ENCODE data around the gene MSL3.

MSL3 gene

GRCh38 chrX:11757719-11758399 lies at the start of gene MSL3:
MSL3 (plus strand) TSS chrX:11758237; CDS start chrX:11758264, 27 bp downstream.
- no peak for FAIRE-seq

- FAIRE-seq: no peak
Measured at GRCh38 chrX:11722304-11722703, 35.7 kb upstream of the MSL3 start.

- peak; percentile 54 for FAIRE-seq
Measured at GRCh38 chrX:11724122-11725017, 33.7 kb upstream of the MSL3 start.

- FAIRE-seq: no peak
Measured at GRCh38 chrX:11725631-11726442, 32.2 kb upstream of the MSL3 start.

GRCh38 chrX:11728556-11728955 lies 29.5 kb upstream of the MSL3 start:
- no peak for FAIRE-seq

GRCh38 chrX:11733614-11734013 lies 24.4 kb upstream of the MSL3 start:
- FAIRE-seq: no peak

- FAIRE-seq: no peak
Measured at GRCh38 chrX:11739776-11740175, 18.3 kb upstream of the MSL3 start.

GRCh38 chrX:11740794-11741193 lies 17.2 kb upstream of the MSL3 start:
- FAIRE-seq: no peak

- no peak for FAIRE-seq
Measured at GRCh38 chrX:11741574-11741973, 16.5 kb upstream of the MSL3 start.

- no peak for FAIRE-seq
Measured at GRCh38 chrX:11745881-11746280, 12.2 kb upstream of the MSL3 start.

GRCh38 chrX:11750046-11750445 lies 8.0 kb upstream of the MSL3 start:
- no peak for FAIRE-seq

GRCh38 chrX:11750694-11751093 lies 7.3 kb upstream of the MSL3 start:
- FAIRE-seq: no peak

- no peak for FAIRE-seq
Measured at GRCh38 chrX:11751261-11751660, 6.8 kb upstream of the MSL3 start.

- FAIRE-seq: no peak
Measured at GRCh38 chrX:11753668-11754067, 4.4 kb upstream of the MSL3 start.

GRCh38 chrX:11754958-11755645 lies 2.9 kb upstream of the MSL3 start:
- no peak for FAIRE-seq

GRCh38 chrX:11755724-11756123 lies 2.3 kb upstream of the MSL3 start:
- no peak for FAIRE-seq

GRCh38 chrX:11756354-11757318 lies 1.4 kb upstream of the MSL3 start:
- FAIRE-seq: no peak

- FAIRE-seq: no peak
Measured at GRCh38 chrX:11757397-11757718, 679 bp upstream of the MSL3 start.

- no peak for FAIRE-seq
Measured at GRCh38 chrX:11758400-11759171, 549 bp downstream of the MSL3 start.

GRCh38 chrX:11759172-11759460 lies 1.1 kb downstream of the MSL3 start:
- no peak for FAIRE-seq
